HEK293 (cell line): ENCODE data around the gene LARP1B.
A peak's percentile ranks its signal among the peaks of the same experiment; 100 is the strongest.

ENCODE experiments used
- CTCF ChIA-PET: fragments of 350-600 bp; formaldehyde crosslinking; extraction: SDS; loops from one replicate; lab custom pipeline; 2021; ENCODE audit warnings: antibody characterized with exemption; lab: Yijun Ruan, JAX
- POLR2A ChIA-PET: fragments of 300-600 bp; formaldehyde crosslinking; extraction: SDS; loops from one replicate; lab custom pipeline; 2020; ENCODE audit warnings: antibody characterized with exemption, inconsistent platforms; lab: Yijun Ruan, JAX
- H3K27ac ChIP-seq: fragments of 200-500 bp; sonication (Bioruptor generic); 2 replicates; pipeline ENCODE4 v1.5.1; 2014; ENCODE audit warnings: low read depth, low read length, control low read depth, inconsistent platforms; ENCODE audit errors: extremely low read depth
- H3K36me3 ChIP-seq, 2 experiments: fragments of 200-500 bp in 1 of 2; sonication (Bioruptor generic) in 1 of 2; 1 replicate in 1 of 2; 2 replicates in 1 of 2; pipeline ENCODE4 v1.5.1; 2014 to 2017; ENCODE audit warnings: inconsistent platforms in 2 of 2, low read length in 2 of 2; ENCODE audit not compliant: control insufficient read depth in 2 of 2, insufficient read depth in 1 of 2
- H3K4me1 ChIP-seq: fragments of 200-500 bp; sonication (Bioruptor generic); 2 replicates; pipeline ENCODE4 v1.5.1; 2014; ENCODE audit warnings: mild to moderate bottlenecking, low read length, inconsistent platforms; ENCODE audit not compliant: control insufficient read depth, insufficient read depth
- H3K4me3 ChIP-seq: 2 replicates; pipeline ENCODE4 v1.5.1; 2011; ENCODE audit warnings: low read depth, mild to moderate bottlenecking, control low read depth, low read length, moderate library complexity
- H3K9me3 ChIP-seq: fragments of 200-500 bp; sonication (Bioruptor generic); 2 replicates; pipeline ENCODE4 v1.5.1; 2014; ENCODE audit warnings: low read depth, low read length, inconsistent platforms; ENCODE audit not compliant: control insufficient read depth, insufficient read depth
- PBX3 ChIP-seq: sonication (generic); formaldehyde crosslinking; IDR thresholded peaks from 2 replicates; pipeline ENCODE4 v1.8.1; 2022; ENCODE audit warnings: mild to moderate bottlenecking, moderate library complexity, missing genetic modification reagents
- PRDM4 ChIP-seq: fragments of 450-650 bp; formaldehyde crosslinking; IDR thresholded peaks from 2 replicates; pipeline ENCODE4 v1.5.1; 2017; ENCODE audit warnings: missing biosample characterization, missing genetic modification characterization
- ZBTB11 ChIP-seq: fragments of 450-650 bp; formaldehyde crosslinking; conservative IDR thresholded peaks from 2 replicates; pipeline ENCODE4 v1.5.1; 2016; ENCODE audit warnings: low read depth, missing biosample characterization, missing genetic modification characterization
- ZFHX2 ChIP-seq: fragments of 450-650 bp; formaldehyde crosslinking; conservative IDR thresholded peaks from 2 replicates; pipeline ENCODE4 v1.5.1; 2016; ENCODE audit warnings: missing biosample characterization, missing genetic modification characterization
- ZFP37 ChIP-seq: fragments of 450-650 bp; formaldehyde crosslinking; IDR thresholded peaks from 2 replicates; pipeline ENCODE4 v1.5.1; 2016; ENCODE audit warnings: missing biosample characterization, missing genetic modification characterization
- ZIC2 ChIP-seq: fragments of 450-650 bp; formaldehyde crosslinking; IDR thresholded peaks from 2 replicates; pipeline ENCODE4 v1.5.1; 2016; ENCODE audit warnings: missing biosample characterization, missing genetic modification characterization
- ZNF132 ChIP-seq: fragments of 450-650 bp; formaldehyde crosslinking; IDR thresholded peaks from 2 replicates; pipeline ENCODE4 v1.5.1; 2017; ENCODE audit warnings: missing biosample characterization, missing genetic modification characterization, borderline replicate concordance
- ZNF221 ChIP-seq: fragments of 450-650 bp; formaldehyde crosslinking; IDR thresholded peaks from 2 replicates; pipeline ENCODE4 v1.5.1; 2017; ENCODE audit warnings: missing biosample characterization, missing genetic modification characterization, borderline replicate concordance
- ZNF223 ChIP-seq: fragments of 450-650 bp; formaldehyde crosslinking; IDR thresholded peaks from 2 replicates; pipeline ENCODE4 v1.5.1; 2016; ENCODE audit warnings: missing biosample characterization, missing genetic modification characterization
- ZNF335 ChIP-seq: fragments of 450-650 bp; formaldehyde crosslinking; conservative IDR thresholded peaks from 2 replicates; pipeline ENCODE4 v1.5.1; 2016; ENCODE audit warnings: missing biosample characterization, missing genetic modification characterization
- ZNF366 ChIP-seq: fragments of 450-650 bp; formaldehyde crosslinking; conservative IDR thresholded peaks from 2 replicates; pipeline ENCODE4 v1.5.1; 2016; ENCODE audit warnings: missing biosample characterization, missing genetic modification characterization
- ZNF37A ChIP-seq: fragments of 450-650 bp; IDR thresholded peaks from 2 replicates; pipeline ENCODE4 v1.5.1; 2018; ENCODE audit warnings: missing biosample characterization, missing genetic modification characterization
- ZNF530 ChIP-seq: fragments of 450-650 bp; formaldehyde crosslinking; IDR thresholded peaks from 2 replicates; pipeline ENCODE4 v1.5.1; 2016; ENCODE audit warnings: low read depth, missing biosample characterization, missing genetic modification characterization
- ZNF561 ChIP-seq: fragments of 450-650 bp; IDR thresholded peaks from 2 replicates; pipeline ENCODE4 v1.5.1; 2018; ENCODE audit warnings: missing biosample characterization, missing genetic modification characterization, borderline replicate concordance
- ZNF580 ChIP-seq: fragments of 450-650 bp; formaldehyde crosslinking; IDR thresholded peaks from 2 replicates; pipeline ENCODE4 v1.5.1; 2016; ENCODE audit warnings: missing biosample characterization, missing genetic modification characterization
- ZNF600 ChIP-seq: fragments of 450-650 bp; formaldehyde crosslinking; IDR thresholded peaks from 2 replicates; pipeline ENCODE4 v1.5.1; 2016; ENCODE audit warnings: missing biosample characterization, missing genetic modification characterization
- ZNF610 ChIP-seq: fragments of 450-650 bp; formaldehyde crosslinking; IDR thresholded peaks from 2 replicates; pipeline ENCODE4 v1.5.1; 2016; ENCODE audit warnings: missing biosample characterization, missing genetic modification characterization, borderline replicate concordance
- ZNF777 ChIP-seq: fragments of 450-650 bp; formaldehyde crosslinking; IDR thresholded peaks from 2 replicates; pipeline ENCODE4 v1.5.1; 2017; ENCODE audit warnings: missing biosample characterization, missing genetic modification characterization, borderline replicate concordance
- ZNF792 ChIP-seq: fragments of 450-650 bp; formaldehyde crosslinking; IDR thresholded peaks from 2 replicates; pipeline ENCODE4 v1.5.1; 2016; ENCODE audit warnings: missing biosample characterization, missing genetic modification characterization
- ZNF837 ChIP-seq: fragments of 450-650 bp; formaldehyde crosslinking; IDR thresholded peaks from 2 replicates; pipeline ENCODE4 v1.5.1; 2016; ENCODE audit warnings: missing biosample characterization, missing genetic modification characterization
- ZXDB ChIP-seq: fragments of 450-650 bp; formaldehyde crosslinking; IDR thresholded peaks from 2 replicates; pipeline ENCODE4 v1.5.1; 2016; ENCODE audit warnings: missing biosample characterization, missing genetic modification characterization
- TF ChIP-seq, protein P1 (sequence below): fragments of 450-650 bp; formaldehyde crosslinking; IDR thresholded peaks from 2 replicates; pipeline ENCODE4 v1.5.1; 2016; ENCODE audit warnings: missing biosample characterization, missing genetic modification characterization
- TF ChIP-seq, protein P2 (sequence below): fragments of 450-650 bp; formaldehyde crosslinking; IDR thresholded peaks from 2 replicates; pipeline ENCODE4 v1.5.1; 2016; ENCODE audit warnings: missing biosample characterization, missing genetic modification characterization

Gene LARP1B

DNA sequence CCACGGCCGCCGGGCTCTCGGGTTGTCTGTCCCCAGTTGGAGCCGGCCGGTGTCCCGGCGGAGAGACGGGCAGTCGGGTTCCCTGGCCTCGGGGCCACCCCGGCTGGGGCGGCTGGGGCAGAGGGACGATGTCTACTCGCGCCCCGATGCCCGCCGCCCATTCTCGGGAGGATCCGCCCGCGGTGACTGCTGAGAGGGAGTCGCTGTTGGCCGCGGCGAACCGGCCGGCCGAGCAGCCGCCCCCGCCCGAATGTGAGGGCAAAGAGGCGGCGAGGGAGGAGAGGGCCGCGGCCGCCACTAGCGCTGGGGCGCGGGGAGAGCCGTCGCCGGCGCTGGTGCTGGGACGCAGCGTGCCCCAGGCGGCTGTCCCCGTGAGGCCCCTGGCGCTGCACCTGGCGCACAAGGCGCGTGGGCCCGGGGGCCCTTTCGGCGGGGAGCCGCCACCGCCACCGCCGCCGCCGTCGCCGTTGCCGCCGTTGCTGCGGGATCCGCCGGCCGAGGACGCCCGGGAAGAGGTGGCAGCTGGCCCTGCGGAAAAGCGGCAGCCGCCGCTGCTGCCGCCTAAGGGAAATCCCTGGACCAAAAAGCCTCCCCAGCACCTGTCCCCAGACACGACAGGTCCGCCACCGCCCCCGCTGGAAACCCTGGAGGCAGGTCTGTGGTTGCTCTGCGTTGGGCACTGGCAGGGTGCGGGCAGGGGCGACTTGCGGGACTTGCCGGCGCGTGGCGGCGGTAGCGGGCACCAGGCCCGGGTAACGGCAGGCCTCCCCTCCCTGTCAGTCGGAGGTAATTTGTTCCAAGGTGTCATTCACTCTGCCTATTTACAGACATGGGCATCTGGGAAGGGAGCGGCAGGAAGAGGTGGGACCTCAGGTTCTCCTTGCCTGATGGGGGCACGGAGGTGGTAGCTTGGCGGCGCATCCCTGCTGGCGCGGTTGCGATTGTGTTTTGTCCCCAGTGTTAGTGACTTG lies 739 bp downstream of the LARP1B start:
- Histone ChIP-seq H3K4me1 (no peaks in the 10 kb centered on the region), H3K9me3 (no peaks in the 10 kb centered on the region), H3K4me3 (peak overlapping the region; percentile 77), H3K27ac (peak overlapping the region; percentile 92), H3K36me3 (no peaks in the 10 kb centered on the region)
- CTCF ChIA-PET, result no interaction called here
- POLR2A ChIA-PET, result interaction anchor here (0.5 to 2.4 kb wide), 18 partner anchors 8 to 429 kb away, joined by 3 to 32 read pairs (median 4); partner anchors contain the start of genes ABHD18, INTU, MFSD8 and PGRMC2
- no peak for TF ChIP-seq ZNF132
- peak; percentile 84 for TF ChIP-seq ZNF335 (tag by site-specific recombination)
- TF ChIP-seq ZNF366 (tag by site-specific recombination), result 0 out of 2 replicates have a peak, but pooled peaks have one; percentile 13
- TF ChIP-seq ZNF561 (tag by site-specific recombination), result peak; percentile 24; the same call in 1 of the 2 replicates
- TF ChIP-seq, protein P1, sequence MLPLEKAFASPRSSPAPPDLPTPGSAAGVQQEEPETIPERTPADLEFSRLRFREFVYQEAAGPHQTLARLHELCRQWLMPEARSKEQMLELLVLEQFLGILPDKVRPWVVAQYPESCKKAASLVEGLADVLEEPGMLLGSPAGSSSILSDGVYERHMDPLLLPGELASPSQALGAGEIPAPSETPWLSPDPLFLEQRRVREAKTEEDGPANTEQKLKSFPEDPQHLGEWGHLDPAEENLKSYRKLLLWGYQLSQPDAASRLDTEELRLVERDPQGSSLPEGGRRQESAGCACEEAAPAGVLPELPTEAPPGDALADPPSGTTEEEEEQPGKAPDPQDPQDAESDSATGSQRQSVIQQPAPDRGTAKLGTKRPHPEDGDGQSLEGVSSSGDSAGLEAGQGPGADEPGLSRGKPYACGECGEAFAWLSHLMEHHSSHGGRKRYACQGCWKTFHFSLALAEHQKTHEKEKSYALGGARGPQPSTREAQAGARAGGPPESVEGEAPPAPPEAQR (tag by site-specific recombination), result no peak
- TF ChIP-seq ZNF610 (tag by site-specific recombination), result peak; percentile 78; the same call in 1 of the 2 replicates
- TF ChIP-seq, protein P2, sequence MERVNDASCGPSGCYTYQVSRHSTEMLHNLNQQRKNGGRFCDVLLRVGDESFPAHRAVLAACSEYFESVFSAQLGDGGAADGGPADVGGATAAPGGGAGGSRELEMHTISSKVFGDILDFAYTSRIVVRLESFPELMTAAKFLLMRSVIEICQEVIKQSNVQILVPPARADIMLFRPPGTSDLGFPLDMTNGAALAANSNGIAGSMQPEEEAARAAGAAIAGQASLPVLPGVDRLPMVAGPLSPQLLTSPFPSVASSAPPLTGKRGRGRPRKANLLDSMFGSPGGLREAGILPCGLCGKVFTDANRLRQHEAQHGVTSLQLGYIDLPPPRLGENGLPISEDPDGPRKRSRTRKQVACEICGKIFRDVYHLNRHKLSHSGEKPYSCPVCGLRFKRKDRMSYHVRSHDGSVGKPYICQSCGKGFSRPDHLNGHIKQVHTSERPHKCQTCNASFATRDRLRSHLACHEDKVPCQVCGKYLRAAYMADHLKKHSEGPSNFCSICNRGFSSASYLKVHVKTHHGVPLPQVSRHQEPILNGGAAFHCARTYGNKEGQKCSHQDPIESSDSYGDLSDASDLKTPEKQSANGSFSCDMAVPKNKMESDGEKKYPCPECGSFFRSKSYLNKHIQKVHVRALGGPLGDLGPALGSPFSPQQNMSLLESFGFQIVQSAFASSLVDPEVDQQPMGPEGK, result peak; percentile 57
- 0 out of 2 replicates have a peak, but pooled peaks have one; percentile 32 for TF ChIP-seq ZXDB (tag by site-specific recombination)
- TF ChIP-seq PBX3, result no peak
- no peak for TF ChIP-seq ZNF530 (tag by site-specific recombination)
- 0 out of 2 replicates have a peak, but pooled peaks have one; percentile 35 for TF ChIP-seq ZNF223 (tag by site-specific recombination)
- no peak for TF ChIP-seq ZNF580 (tag by site-specific recombination)
- peak; percentile 47 for TF ChIP-seq ZBTB11
- no peak for TF ChIP-seq PRDM4
- TF ChIP-seq ZNF837 (tag by site-specific recombination), result no peak
- 0 out of 2 replicates have a peak, but pooled peaks have one; percentile 38 for TF ChIP-seq ZFP37 (tag by site-specific recombination)
- peak; percentile 68; the same call in 1 of the 2 replicates for TF ChIP-seq ZNF37A (tag by site-specific recombination)
- TF ChIP-seq ZNF600 (tag by site-specific recombination), result peak; percentile 54
- TF ChIP-seq ZFHX2 (tag by site-specific recombination), result 0 out of 2 replicates have a peak, but pooled peaks have one; percentile 7
- 0 out of 2 replicates have a peak, but pooled peaks have one; percentile 25 for TF ChIP-seq ZIC2 (tag by site-specific recombination)
- no peak for TF ChIP-seq ZNF221 (tag by site-specific recombination)
- TF ChIP-seq ZNF792 (tag by site-specific recombination), result no peak
- TF ChIP-seq ZNF777 (tag by site-specific recombination), result no peak
